T-cell (primary cell): ENCODE data around the gene IGFL3. TPM values are rescaled to one million over a fixed set of nuclear protein-coding genes. Genes with fewer than 3 reads are reported as not detected.
"Not testable (repeated sequence)": the region's sequence is repeated elsewhere in the genome, so short reads cannot be mapped to it uniquely, and the experiment has no call there.

Experiments used
- ATAC-seq, 4 experiments: fragments of 200-7000 bp in 3 of 4; fragments of 150-1000 bp in 1 of 4; cut with Tn5 transposase; replicated peaks in 1 of 4; 1 replicate in 3 of 4; 2 replicates in 1 of 4; pipeline ENCODE4 v1.10.0; 2021; ENCODE audit warnings: moderate library complexity in 3 of 4, mild to moderate bottlenecking in 2 of 4, moderate number of reproducible peaks in 1 of 4
- CTCF ChIA-PET, 2 donors: fragments of 300-600 bp; sonication (Branson Sonifier 250); formaldehyde crosslinking; loops; one replicate each; lab custom pipeline; 2022; ENCODE audit warnings: antibody characterized with exemption in 2 of 2; lab: Charles Lee
- POLR2A ChIA-PET, 2 donors: fragments of 300-600 bp; sonication (Branson Sonifier 250); formaldehyde crosslinking; loops; one replicate each; lab custom pipeline; 2022; ENCODE audit warnings: antibody characterized with exemption in 2 of 2; lab: Charles Lee
- DNase-seq, 35 experiments: peaks; one replicate each; pipeline versions ENCODE4 v3.0.0 to v3.0.0-alpha.2; 2013 to 2023
- H3K27ac ChIP-seq: one replicate; pipeline ENCODE4 v1.5.1; 2013; ENCODE audit warnings: low read length
- H3K27me3 ChIP-seq, 2 experiments: replicated peaks in 1 of 2; 1 replicate in 1 of 2; 2 replicates in 1 of 2; pipeline versions ENCODE4 v1.6.1 to v1.7.0; 2013; ENCODE audit warnings: low read length in 1 of 2, mixed read lengths in 1 of 2; ENCODE audit not compliant: control insufficient read depth in 2 of 2, insufficient read depth in 2 of 2; ENCODE audit errors: extremely low read depth in 1 of 2
- H3K36me3 ChIP-seq, 2 donors: 1 replicate in 1 of 2; 2 replicates in 1 of 2; pipeline versions ENCODE4 v1.6.1 to v1.7.0; 2013; ENCODE audit warnings: low read length in 1 of 2; ENCODE audit not compliant: control insufficient read depth in 2 of 2, insufficient read depth in 1 of 2; ENCODE audit errors: extremely low read depth in 1 of 2
- H3K4me1 ChIP-seq, 2 experiments: 1 replicate in 1 of 2; 2 replicates in 1 of 2; pipeline versions ENCODE4 v1.6.1 to v1.7.0; 2013; ENCODE audit warnings: low read length in 2 of 2, mixed read lengths in 1 of 2; ENCODE audit not compliant: insufficient read depth in 2 of 2, control insufficient read depth in 1 of 2; ENCODE audit errors: extremely low read depth in 1 of 2
- H3K4me3 ChIP-seq, 2 donors: 1 replicate in 1 of 2; 2 replicates in 1 of 2; pipeline versions ENCODE4 v1.5.1 to v1.7.0; 2013; ENCODE audit warnings: mild to moderate bottlenecking in 2 of 2, low read length in 1 of 2, moderate library complexity in 1 of 2; ENCODE audit not compliant: control insufficient read depth in 1 of 2; ENCODE audit errors: extremely low read depth in 1 of 2
- H3K9me3 ChIP-seq: 2 replicates; pipeline ENCODE4 v1.7.0; 2013
- H3K27ac Mint-ChIP-seq, 2 donors: one replicate each; pipeline ENCODE4 v1.8.0; 2020 to 2021; ENCODE audit warnings: mild to moderate bottlenecking in 2 of 2, mixed read lengths in 2 of 2
- H3K27me3 Mint-ChIP-seq, 2 donors: one replicate each; pipeline ENCODE4 v1.8.0; 2021 to 2022; ENCODE audit warnings: mixed read lengths in 2 of 2
- H3K36me3 Mint-ChIP-seq: one replicate; pipeline ENCODE4 v1.8.0; 2021; ENCODE audit warnings: mixed read lengths
- H3K4me1 Mint-ChIP-seq, 3 donors: one replicate each; pipeline ENCODE4 v1.8.0; 2020 to 2022; ENCODE audit warnings: mixed read lengths in 3 of 3, mild to moderate bottlenecking in 1 of 3
- H3K4me3 Mint-ChIP-seq, 3 donors: one replicate each; pipeline ENCODE4 v1.8.0; 2020 to 2022; ENCODE audit warnings: mild to moderate bottlenecking in 3 of 3, mixed read lengths in 3 of 3, moderate library complexity in 3 of 3
- H3K9me3 Mint-ChIP-seq, 3 donors: one replicate each; pipeline ENCODE4 v1.8.0; 2020 to 2022; ENCODE audit warnings: mixed read lengths in 3 of 3
- WGBS: methylation state at CpG from one replicate; pipeline ENCODE4 v1.1.5; 2013; ENCODE audit warnings: missing lambda C conversion rate; ENCODE audit not compliant: insufficient coverage; 5-methylcytosine and 5-hydroxymethylcytosine counted together
- total RNA-seq, 35 experiments: library from RNA in 6 of 35; stranded (reverse) in 6 of 35; fragments of 120-200 nt in 1 of 35; gene quantifications; one replicate each; pipeline versions ENCODE4 v1.2.1 to v1.2.4 and lab custom pipeline; 2013 to 2026

Gene IGFL3
- total RNA-seq, 5 donors from 2014 or later (not counting 1 experiment from before 2014, with no cell fraction given), result not detected

DNA sequence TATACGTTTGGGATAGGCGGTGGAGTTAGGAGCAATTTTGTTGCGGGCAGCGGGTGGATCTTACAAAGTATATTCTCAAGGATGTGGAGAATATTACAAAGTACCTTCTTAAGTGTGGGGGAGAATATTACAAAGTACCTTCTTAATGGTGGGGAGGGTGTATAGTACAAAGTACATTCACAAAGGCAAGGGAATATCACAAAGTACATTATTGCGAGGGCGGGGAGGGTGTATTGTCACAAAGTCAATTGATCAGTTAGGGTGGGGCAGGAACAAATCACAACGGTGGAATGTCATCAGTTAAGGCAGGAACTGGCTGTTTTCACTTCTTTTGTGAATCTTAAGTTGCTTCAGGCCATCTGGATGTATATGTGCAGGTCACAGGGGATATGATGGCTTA is 22.2 kb downstream of the IGFL3 start:
- ATAC-seq, H3K36me3 Mint-ChIP-seq, H3K4me1 ChIP-seq, H3K27ac ChIP-seq, H3K4me1 Mint-ChIP-seq, DNase-seq, H3K4me3 ChIP-seq, H3K36me3 ChIP-seq, H3K9me3 ChIP-seq, POLR2A ChIA-PET, H3K27ac Mint-ChIP-seq, CTCF ChIA-PET, H3K4me3 Mint-ChIP-seq: not testable (repeated sequence)
- Mint-ChIP-seq H3K9me3 (peaks cover 8 to 13% (median 12%) of the 10 kb centered on the region in 3 donors), H3K27me3 (peaks cover 28 to 29% of the 10 kb centered on the region in 2 donors)
- WGBS, result 92% methylated on average over 7 of the region's 7 CpGs
- H3K27me3 ChIP-seq, result peaks cover 0 to 19% of the 10 kb centered on the region in 2 experiments

DNA sequence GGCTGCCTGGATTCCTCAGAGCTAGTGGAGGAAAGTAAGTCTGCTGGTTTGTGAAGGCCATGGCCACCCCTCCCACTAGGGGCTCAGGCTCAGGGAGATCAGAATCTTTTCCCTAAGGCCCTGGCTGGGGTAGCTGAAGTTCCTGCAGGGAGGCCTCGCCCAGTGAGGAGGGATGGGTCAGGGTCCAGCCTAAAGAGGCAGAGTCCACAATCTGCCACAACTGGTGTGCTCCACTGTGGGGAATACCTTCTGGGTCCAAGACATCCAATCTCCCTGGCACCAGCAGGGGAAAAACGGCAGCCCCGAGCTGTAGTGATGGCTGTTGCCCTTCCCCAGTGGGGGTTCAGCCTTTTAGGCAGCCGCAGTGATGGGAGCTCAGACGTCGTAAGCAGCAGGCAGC is 23.2 kb downstream of the IGFL3 start:
- 57% methylated on average over 6 of the region's 6 CpGs for WGBS
- no peak for DNase-seq
- no peaks in the 10 kb centered on the region for H3K4me1 ChIP-seq
- no peak for ATAC-seq
- ChIA-PET CTCF (no interaction called here), POLR2A (no interaction called here)
- H3K36me3 ChIP-seq, result no peaks in the 10 kb centered on the region
- H3K9me3 Mint-ChIP-seq, result peaks cover 14 to 16% (median 16%) of the 10 kb centered on the region in 3 donors
- H3K4me3 ChIP-seq, result no peak overlapping the region
- H3K4me1 Mint-ChIP-seq, result no peaks in the 10 kb centered on the region
- H3K9me3 ChIP-seq, result peaks cover 2% of the 10 kb centered on the region
- H3K4me3 Mint-ChIP-seq, result no peak overlapping the region
- H3K27me3 Mint-ChIP-seq, result peaks cover 38 to 40% of the 10 kb centered on the region in 2 donors
- H3K27ac ChIP-seq, result no peak overlapping the region
- H3K36me3 Mint-ChIP-seq, result no peaks in the 10 kb centered on the region
- H3K27ac Mint-ChIP-seq, result no peak overlapping the region
- H3K27me3 ChIP-seq, result peaks cover 0 to 14% of the 10 kb centered on the region in 2 experiments

DNA sequence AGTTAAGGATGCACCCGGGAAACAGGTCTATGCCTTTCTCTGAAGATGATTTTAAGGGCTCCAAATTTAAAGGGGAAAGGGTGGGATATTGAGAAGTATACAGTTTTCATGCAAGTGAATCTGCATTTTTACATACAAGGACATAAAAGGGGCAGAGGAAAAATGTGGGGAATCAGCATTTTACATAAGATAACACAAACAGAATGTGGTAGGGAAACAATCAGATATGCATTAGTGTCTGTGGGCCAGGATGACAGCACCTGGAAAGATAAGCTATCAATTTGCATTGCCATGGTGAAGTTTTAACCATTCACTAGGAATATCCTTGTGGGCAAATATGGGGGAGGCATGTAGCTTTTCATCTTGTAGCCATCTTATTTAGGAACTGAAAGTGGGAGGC is 24.1 kb downstream of the IGFL3 start:
- no peaks in the 10 kb centered on the region for H3K4me1 Mint-ChIP-seq
- H3K27ac Mint-ChIP-seq, result no peak overlapping the region
- H3K9me3 Mint-ChIP-seq, result peaks cover 16 to 17% (median 16%) of the 10 kb centered on the region in 3 donors
- Histone ChIP-seq H3K4me3 (no peak overlapping the region), H3K9me3 (peaks cover 2% of the 10 kb centered on the region), H3K27me3 (peaks cover 0 to 14% of the 10 kb centered on the region in 2 experiments), H3K27ac (no peak overlapping the region), H3K4me1 (no peaks in the 10 kb centered on the region), H3K36me3 (no peaks in the 10 kb centered on the region)
- ChIA-PET CTCF (interaction anchor here in 1 of 2 donors (0.6 kb wide), 2 partner anchors 154 to 283 kb away, joined by 3 to 4 read pairs; no protein-coding TSS in a partner anchor), POLR2A (no interaction called here)
- DNase-seq (no peak), ATAC-seq (no peak)
- no peak overlapping the region for H3K4me3 Mint-ChIP-seq
- 33% methylated on average over 1 of the region's 1 CpG for WGBS
- H3K27me3 Mint-ChIP-seq, result peaks cover 40 to 48% of the 10 kb centered on the region in 2 donors
- H3K36me3 Mint-ChIP-seq, result no peaks in the 10 kb centered on the region

DNA sequence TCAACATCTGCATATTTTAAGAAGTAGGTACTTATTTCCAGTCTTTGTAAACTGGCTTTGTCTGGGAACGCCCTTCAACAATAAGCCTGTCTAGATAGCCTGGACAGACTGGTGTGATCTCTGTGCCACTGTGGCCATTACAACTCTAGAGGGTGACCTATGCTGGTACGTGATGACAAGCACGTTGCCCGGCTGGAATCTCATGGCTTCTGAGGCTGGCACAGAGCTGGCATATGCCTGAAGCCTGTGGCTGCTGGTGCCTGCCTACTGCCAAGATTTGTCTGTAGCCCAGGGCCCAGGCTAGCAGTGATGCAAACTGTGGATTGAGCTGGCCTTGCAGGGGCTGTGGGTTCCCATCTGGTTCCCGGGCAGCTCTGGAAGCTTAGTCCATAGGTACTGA is 34.0 kb downstream of the IGFL3 start:
- DNase-seq (no peak), ATAC-seq (no peak)
- H3K4me3 Mint-ChIP-seq, result no peak overlapping the region
- Histone ChIP-seq H3K36me3 (no peaks in the 10 kb centered on the region), H3K27me3 (peaks cover 2 to 20% of the 10 kb centered on the region in 2 experiments), H3K4me1 (no peaks in the 10 kb centered on the region), H3K27ac (no peak overlapping the region), H3K4me3 (no peak overlapping the region), H3K9me3 (peaks cover 2% of the 10 kb centered on the region)
- H3K4me1 Mint-ChIP-seq, result no peaks in the 10 kb centered on the region
- H3K27me3 Mint-ChIP-seq, result peaks cover 30 to 36% of the 10 kb centered on the region in 2 donors
- WGBS, result 88% methylated on average over 4 of the region's 5 CpGs
- peaks cover 24 to 36% (median 35%) of the 10 kb centered on the region in 3 donors for H3K9me3 Mint-ChIP-seq
- H3K27ac Mint-ChIP-seq, result no peak overlapping the region
- ChIA-PET CTCF (no interaction called here), POLR2A (no interaction called here)
- peaks cover 2% of the 10 kb centered on the region for H3K36me3 Mint-ChIP-seq

DNA sequence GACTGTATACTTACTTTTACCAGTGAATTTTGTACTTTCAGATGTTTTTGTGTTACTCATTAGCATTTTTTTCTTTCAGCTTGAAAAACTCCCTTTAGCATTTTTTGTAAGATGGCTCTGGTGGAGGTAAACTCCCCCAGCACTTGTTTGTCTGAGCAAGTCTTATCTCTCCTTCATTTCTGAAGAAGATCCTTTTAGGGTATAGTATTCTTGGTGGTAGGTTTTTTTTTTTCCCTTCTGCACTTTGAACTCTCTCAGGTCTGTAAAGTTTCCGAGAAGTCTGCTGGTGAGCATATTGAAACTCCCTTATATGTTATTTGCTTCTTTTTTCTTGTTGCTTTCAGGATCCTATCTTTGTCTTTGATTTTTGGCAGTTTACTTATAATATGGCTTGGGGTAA is 35.1 kb downstream of the IGFL3 start:
- Mint-ChIP-seq H3K27ac (no peak overlapping the region), H3K36me3 (peaks cover 9% of the 10 kb centered on the region), H3K9me3 (peaks cover 28 to 46% (median 43%) of the 10 kb centered on the region in 3 donors), H3K4me1 (no peaks in the 10 kb centered on the region), H3K27me3 (peaks cover 24 to 39% of the 10 kb centered on the region in 2 donors), H3K4me3 (no peak overlapping the region)
- no peak overlapping the region for H3K27ac ChIP-seq
- DNase-seq, result no peak
- no peaks in the 10 kb centered on the region for H3K36me3 ChIP-seq
- WGBS, result no CpG with 5 or more reads among the region's 1 CpG
- peaks cover 2% of the 10 kb centered on the region for H3K9me3 ChIP-seq
- no peak for ATAC-seq
- ChIA-PET CTCF (interaction anchor here in 1 of 2 donors (0.9 kb wide), 1 partner anchor 837 kb away, joined by 5 read pairs; no protein-coding TSS in a partner anchor), POLR2A (no interaction called here)
- H3K4me3 ChIP-seq, result no peak overlapping the region
- H3K27me3 ChIP-seq, result peaks cover 2 to 20% of the 10 kb centered on the region in 2 experiments
- H3K4me1 ChIP-seq, result no peaks in the 10 kb centered on the region

DNA sequence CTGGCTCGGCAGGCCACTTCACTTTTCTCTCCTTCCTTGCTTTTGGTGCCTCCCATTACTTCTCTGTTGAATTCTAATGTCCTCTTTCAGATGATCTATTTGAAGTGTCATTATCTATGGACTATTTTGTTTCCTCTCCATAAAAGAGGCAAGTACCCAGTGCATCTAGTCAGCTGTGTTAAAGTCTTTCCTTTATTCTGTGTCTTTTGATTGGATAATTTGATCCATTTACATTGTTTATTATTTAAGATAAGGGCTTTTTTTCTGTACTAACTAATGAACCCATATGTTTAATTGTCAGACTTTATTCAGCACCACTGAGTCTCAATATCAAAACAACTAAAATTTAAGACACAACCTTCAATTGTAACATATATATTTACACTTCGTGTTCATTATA is 36.4 kb downstream of the IGFL3 start:
- no peaks in the 10 kb centered on the region for H3K36me3 ChIP-seq
- Mint-ChIP-seq H3K4me3 (no peak overlapping the region), H3K27me3 (peaks cover 32 to 41% of the 10 kb centered on the region in 2 donors), H3K9me3 (peaks cover 28 to 51% (median 43%) of the 10 kb centered on the region in 3 donors), H3K36me3 (peaks cover 9% of the 10 kb centered on the region), H3K27ac (no peak overlapping the region), H3K4me1 (no peaks in the 10 kb centered on the region)
- CTCF ChIA-PET, result no interaction called here
- POLR2A ChIA-PET, result no interaction called here
- ATAC-seq (no peak), DNase-seq (no peak)
- no peaks in the 10 kb centered on the region for H3K4me1 ChIP-seq
- H3K4me3 ChIP-seq, result no peak overlapping the region
- peaks cover 2 to 20% of the 10 kb centered on the region in 2 experiments for H3K27me3 ChIP-seq
- H3K27ac ChIP-seq, result no peak overlapping the region
- WGBS, result no CpG with 5 or more reads among the region's 2 CpGs
- peaks cover 2% of the 10 kb centered on the region for H3K9me3 ChIP-seq
